SK-N-SH treated with all-trans-retinoic acid at 6 μM for 48 hours (cell line): ENCODE data around the gene STK32B.

Source experiments
- ATAC-seq: fragments of 200-7000 bp; cut with Tn5 transposase; 3 replicates; pipeline ENCODE4 v1.9.1; 2020; ENCODE audit warnings: mild to moderate bottlenecking, moderate library complexity
- ARNTL ChIP-seq: fragments of 450-650 bp; formaldehyde crosslinking; IDR thresholded peaks from 2 replicates; pipeline ENCODE4 v1.5.0; 2020; ENCODE audit warnings: low read depth, mild to moderate bottlenecking, moderate library complexity, borderline replicate concordance
- BACH2 ChIP-seq: fragments of 250-450 bp; sonication (Bioruptor Pico); IDR thresholded peaks from 2 replicates; pipeline ENCODE4 v1.9.0; 2021; ENCODE audit warnings: mild to moderate bottlenecking, borderline replicate concordance
- CSDC2 ChIP-seq: fragments of 250-450 bp; sonication (Bioruptor Pico); IDR thresholded peaks from 2 replicates; pipeline ENCODE4 v1.5.0; 2020; ENCODE audit warnings: mild to moderate bottlenecking, moderate library complexity
- CSRNP3 ChIP-seq: fragments of 250-450 bp; sonication (Bioruptor Pico); IDR thresholded peaks from 2 replicates; pipeline ENCODE4 v1.5.1; 2021; ENCODE audit warnings: mild to moderate bottlenecking, moderate library complexity
- ESRRG ChIP-seq: fragments of 250-450 bp; sonication (Bioruptor Pico); IDR thresholded peaks from 2 replicates; pipeline ENCODE4 v1.6.1; 2021; ENCODE audit warnings: mild to moderate bottlenecking
- GLIS3 ChIP-seq: fragments of 250-450 bp; sonication (Bioruptor Pico); IDR thresholded peaks from 2 replicates; pipeline ENCODE4 v1.5.0; 2020; ENCODE audit warnings: mild to moderate bottlenecking, moderate library complexity
- ISL1 ChIP-seq: fragments of 250-450 bp; sonication (Bioruptor Pico); IDR thresholded peaks from 2 replicates; pipeline ENCODE4 v2.1.2; 2022; ENCODE audit warnings: mild to moderate bottlenecking, moderate library complexity
- OSR1 ChIP-seq: fragments of 250-450 bp; sonication (Bioruptor Pico); IDR thresholded peaks from 2 replicates; pipeline ENCODE4 v1.8.0; 2022; ENCODE audit warnings: moderate library complexity, mild to moderate bottlenecking, inconsistent platforms
- POU6F1 ChIP-seq: fragments of 250-450 bp; sonication (Bioruptor Pico); IDR thresholded peaks from 2 replicates; pipeline ENCODE4 v1.8.0; 2021; ENCODE audit warnings: low read depth, mild to moderate bottlenecking, moderate library complexity, borderline replicate concordance
- PPARA ChIP-seq: fragments of 250-450 bp; sonication (Bioruptor Pico); IDR thresholded peaks from 2 replicates; pipeline ENCODE4 v1.5.0; 2020; ENCODE audit warnings: mild to moderate bottlenecking, borderline replicate concordance
- SNAI2 ChIP-seq: fragments of 250-450 bp; sonication (Bioruptor Pico); IDR thresholded peaks from 2 replicates; pipeline ENCODE4 v1.5.0; 2020; ENCODE audit warnings: mild to moderate bottlenecking, moderate library complexity
- TCF4 ChIP-seq: fragments of 250-450 bp; sonication (Bioruptor Pico); IDR thresholded peaks from 2 replicates; pipeline ENCODE4 v1.8.0; 2021; ENCODE audit warnings: mild to moderate bottlenecking, moderate library complexity, borderline replicate concordance
- TOX ChIP-seq: fragments of 250-450 bp; sonication (Bioruptor Pico); IDR thresholded peaks from 2 replicates; pipeline ENCODE4 v1.8.0; 2021; ENCODE audit warnings: mild to moderate bottlenecking, moderate library complexity, borderline replicate concordance
- ZC3H10 ChIP-seq: fragments of 250-450 bp; sonication (Bioruptor Pico); IDR thresholded peaks from 2 replicates; pipeline ENCODE4 v1.5.1; 2021; ENCODE audit warnings: mild to moderate bottlenecking, moderate library complexity
- ZFP3 ChIP-seq: fragments of 250-450 bp; sonication (Bioruptor Pico); IDR thresholded peaks from 2 replicates; pipeline ENCODE4 v1.5.0; 2020; ENCODE audit warnings: mild to moderate bottlenecking, moderate library complexity
- ZFP30 ChIP-seq: fragments of 450-650 bp; formaldehyde crosslinking; IDR thresholded peaks from 2 replicates; pipeline ENCODE4 v1.5.0; 2022; ENCODE audit warnings: mild to moderate bottlenecking, moderate library complexity
- ZNF565 ChIP-seq: fragments of 450-650 bp; formaldehyde crosslinking; conservative IDR thresholded peaks from 2 replicates; pipeline ENCODE4 v1.5.0; 2020; ENCODE audit warnings: low read depth, mild to moderate bottlenecking, moderate library complexity
- ZNF70 ChIP-seq: fragments of 450-650 bp; formaldehyde crosslinking; IDR thresholded peaks from 2 replicates; pipeline ENCODE4 v1.5.0; 2020; ENCODE audit warnings: mild to moderate bottlenecking, moderate library complexity
- ZNF8 ChIP-seq: fragments of 450-650 bp; formaldehyde crosslinking; IDR thresholded peaks from 2 replicates; pipeline ENCODE4 v1.5.0; 2020; ENCODE audit warnings: mild to moderate bottlenecking, moderate library complexity
- TF ChIP-seq, protein P1 (sequence below): fragments of 250-450 bp; sonication (Bioruptor Pico); IDR thresholded peaks from 2 replicates; pipeline ENCODE4 v1.5.0; 2020; ENCODE audit warnings: mild to moderate bottlenecking, moderate library complexity
- TF ChIP-seq, protein P2 (sequence below): fragments of 250-450 bp; sonication (Bioruptor Pico); IDR thresholded peaks from 2 replicates; pipeline ENCODE4 v1.5.1; 2020; ENCODE audit warnings: low read depth, mild to moderate bottlenecking, moderate library complexity
- TF ChIP-seq, protein P3 (sequence below): fragments of 250-450 bp; sonication (Bioruptor Pico); IDR thresholded peaks from 2 replicates; pipeline ENCODE4 v1.8.0; 2020; ENCODE audit warnings: mild to moderate bottlenecking, moderate library complexity, borderline replicate concordance

Gene STK32B

DNA sequence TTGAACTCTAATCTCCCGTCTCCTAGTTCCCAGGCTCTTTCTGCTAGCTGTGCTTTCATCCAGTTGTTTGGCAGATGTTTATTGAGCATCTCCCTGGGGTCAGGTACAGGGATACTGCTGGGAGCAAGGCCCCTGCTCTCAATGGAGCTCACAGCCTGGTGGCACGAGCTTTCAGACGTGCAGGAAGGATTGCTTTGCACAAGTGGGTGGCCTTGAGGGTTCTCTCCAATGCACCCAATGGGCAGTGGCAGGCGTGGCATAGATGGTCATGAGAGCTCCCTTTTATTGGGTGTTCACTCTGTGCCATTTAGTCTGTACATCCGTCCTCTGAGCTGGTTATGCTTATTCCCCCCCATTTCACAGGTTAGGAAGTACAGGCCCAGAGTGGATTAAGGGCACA, 421.8 kb downstream of the STK32B start:
- TF ChIP-seq ISL1 (no peak), TCF4 (CRISPR knock-in tag) (no peak), TOX (no peak), BACH2 (no peak), CSRNP3 (no peak), GLIS3 (CRISPR knock-in tag) (no peak), ZC3H10 (CRISPR knock-in tag) (no peak), ZNF565 (CRISPR knock-in tag) (no peak), ZNF8 (CRISPR knock-in tag) (no peak), CSDC2 (no peak), ESRRG (no peak), PPARA (CRISPR knock-in tag) (no peak), SNAI2 (no peak), POU6F1 (CRISPR knock-in tag) (no peak), OSR1 (CRISPR knock-in tag) (no peak), ZFP3 (CRISPR knock-in tag) (no peak)
- TF ChIP-seq, protein P1, sequence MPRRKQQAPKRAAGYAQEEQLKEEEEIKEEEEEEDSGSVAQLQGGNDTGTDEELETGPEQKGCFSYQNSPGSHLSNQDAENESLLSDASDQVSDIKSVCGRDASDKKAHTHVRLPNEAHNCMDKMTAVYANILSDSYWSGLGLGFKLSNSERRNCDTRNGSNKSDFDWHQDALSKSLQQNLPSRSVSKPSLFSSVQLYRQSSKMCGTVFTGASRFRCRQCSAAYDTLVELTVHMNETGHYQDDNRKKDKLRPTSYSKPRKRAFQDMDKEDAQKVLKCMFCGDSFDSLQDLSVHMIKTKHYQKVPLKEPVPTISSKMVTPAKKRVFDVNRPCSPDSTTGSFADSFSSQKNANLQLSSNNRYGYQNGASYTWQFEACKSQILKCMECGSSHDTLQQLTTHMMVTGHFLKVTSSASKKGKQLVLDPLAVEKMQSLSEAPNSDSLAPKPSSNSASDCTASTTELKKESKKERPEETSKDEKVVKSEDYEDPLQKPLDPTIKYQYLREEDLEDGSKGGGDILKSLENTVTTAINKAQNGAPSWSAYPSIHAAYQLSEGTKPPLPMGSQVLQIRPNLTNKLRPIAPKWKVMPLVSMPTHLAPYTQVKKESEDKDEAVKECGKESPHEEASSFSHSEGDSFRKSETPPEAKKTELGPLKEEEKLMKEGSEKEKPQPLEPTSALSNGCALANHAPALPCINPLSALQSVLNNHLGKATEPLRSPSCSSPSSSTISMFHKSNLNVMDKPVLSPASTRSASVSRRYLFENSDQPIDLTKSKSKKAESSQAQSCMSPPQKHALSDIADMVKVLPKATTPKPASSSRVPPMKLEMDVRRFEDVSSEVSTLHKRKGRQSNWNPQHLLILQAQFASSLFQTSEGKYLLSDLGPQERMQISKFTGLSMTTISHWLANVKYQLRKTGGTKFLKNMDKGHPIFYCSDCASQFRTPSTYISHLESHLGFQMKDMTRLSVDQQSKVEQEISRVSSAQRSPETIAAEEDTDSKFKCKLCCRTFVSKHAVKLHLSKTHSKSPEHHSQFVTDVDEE (CRISPR knock-in tag), result no peak
- TF ChIP-seq, protein P2, sequence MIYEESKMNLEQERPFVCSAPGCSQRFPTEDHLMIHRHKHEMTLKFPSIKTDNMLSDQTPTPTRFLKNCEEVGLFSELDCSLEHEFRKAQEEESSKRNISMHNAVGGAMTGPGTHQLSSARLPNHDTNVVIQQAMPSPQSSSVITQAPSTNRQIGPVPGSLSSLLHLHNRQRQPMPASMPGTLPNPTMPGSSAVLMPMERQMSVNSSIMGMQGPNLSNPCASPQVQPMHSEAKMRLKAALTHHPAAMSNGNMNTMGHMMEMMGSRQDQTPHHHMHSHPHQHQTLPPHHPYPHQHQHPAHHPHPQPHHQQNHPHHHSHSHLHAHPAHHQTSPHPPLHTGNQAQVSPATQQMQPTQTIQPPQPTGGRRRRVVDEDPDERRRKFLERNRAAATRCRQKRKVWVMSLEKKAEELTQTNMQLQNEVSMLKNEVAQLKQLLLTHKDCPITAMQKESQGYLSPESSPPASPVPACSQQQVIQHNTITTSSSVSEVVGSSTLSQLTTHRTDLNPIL (CRISPR knock-in tag), result no peak
- TF ChIP-seq, protein P3, sequence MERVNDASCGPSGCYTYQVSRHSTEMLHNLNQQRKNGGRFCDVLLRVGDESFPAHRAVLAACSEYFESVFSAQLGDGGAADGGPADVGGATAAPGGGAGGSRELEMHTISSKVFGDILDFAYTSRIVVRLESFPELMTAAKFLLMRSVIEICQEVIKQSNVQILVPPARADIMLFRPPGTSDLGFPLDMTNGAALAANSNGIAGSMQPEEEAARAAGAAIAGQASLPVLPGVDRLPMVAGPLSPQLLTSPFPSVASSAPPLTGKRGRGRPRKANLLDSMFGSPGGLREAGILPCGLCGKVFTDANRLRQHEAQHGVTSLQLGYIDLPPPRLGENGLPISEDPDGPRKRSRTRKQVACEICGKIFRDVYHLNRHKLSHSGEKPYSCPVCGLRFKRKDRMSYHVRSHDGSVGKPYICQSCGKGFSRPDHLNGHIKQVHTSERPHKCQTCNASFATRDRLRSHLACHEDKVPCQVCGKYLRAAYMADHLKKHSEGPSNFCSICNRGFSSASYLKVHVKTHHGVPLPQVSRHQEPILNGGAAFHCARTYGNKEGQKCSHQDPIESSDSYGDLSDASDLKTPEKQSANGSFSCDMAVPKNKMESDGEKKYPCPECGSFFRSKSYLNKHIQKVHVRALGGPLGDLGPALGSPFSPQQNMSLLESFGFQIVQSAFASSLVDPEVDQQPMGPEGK (CRISPR knock-in tag), result no peak
- TF ChIP-seq, all 23 proteins: peak for 0
- ATAC-seq, result no peak

- ATAC-seq, result no peak
- TF ChIP-seq, protein P3 (CRISPR knock-in tag), result no peak
- TF ChIP-seq ZFP3 (CRISPR knock-in tag) (no peak), OSR1 (CRISPR knock-in tag) (no peak), ARNTL (no peak), ZNF565 (CRISPR knock-in tag) (no peak), ESRRG (no peak), ZFP30 (CRISPR knock-in tag) (no peak), ZNF70 (CRISPR knock-in tag) (no peak), POU6F1 (CRISPR knock-in tag) (no peak)
- TF ChIP-seq, protein P2 (CRISPR knock-in tag), result no peak
- TF ChIP-seq, protein P1 (CRISPR knock-in tag), result no peak
- TF ChIP-seq, all 23 proteins: peak for 0
Observed at GRCh38 chr4:5474756-5475155, 423.5 kb downstream of the STK32B start.
